NCI-H460 (cell line): ENCODE data around the gene DOCK1. TPM values are rescaled to one million over a fixed set of nuclear protein-coding genes. Genes with fewer than 3 reads are reported as not detected.

Source experiments
- DNase-seq: peaks from one replicate; pipeline ENCODE4 v3.0.0-alpha.2; 2016; ENCODE audit warnings: low read depth; ENCODE audit errors: extremely low read depth
- total RNA-seq: library from RNA; depleted of rRNA; stranded (reverse); fragments of >200 nt; shearing (Covaris generic); gene quantifications from 2 replicates; pipeline ENCODE4 v1.2.3, GENCODE V29; 2014

The DOCK1 gene
- total RNA-seq, 1 experiment from 2014 or later = 32.3 TPM

GRCh38 chr10:127428385-127428980 lies 523.3 kb downstream of the DOCK1 start:
- DNase-seq = no peak

- no peak for DNase-seq
Observed at GRCh38 chr10:127429601-127430312, 524.5 kb downstream of the DOCK1 start.

GRCh38 chr10:127431525-127431924 lies 526.3 kb downstream of the DOCK1 start:
- no peak for DNase-seq

GRCh38 chr10:127434006-127434405 lies 528.8 kb downstream of the DOCK1 start:
- no peak for DNase-seq

DNA sequence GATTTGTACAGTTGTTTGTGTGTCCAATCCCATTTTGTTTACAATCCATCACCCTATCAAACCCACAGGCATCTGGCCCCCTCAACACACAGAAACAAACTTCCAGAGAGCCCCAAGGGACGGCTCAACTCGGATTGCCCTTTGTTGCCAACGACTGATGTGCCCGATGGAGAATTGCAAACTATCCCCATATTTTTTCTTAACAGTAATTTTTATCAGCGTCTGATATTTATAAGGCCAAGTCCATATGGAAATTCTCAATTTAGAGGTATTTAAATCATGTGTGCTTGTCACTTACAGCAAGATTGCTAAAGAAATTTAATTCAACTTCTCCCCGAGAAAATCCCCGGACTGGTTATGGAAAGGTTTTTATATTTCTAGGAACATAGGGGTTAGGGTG lies 530.0 kb downstream of the DOCK1 start:
- DNase-seq = no peak

GRCh38 chr10:127440371-127440770 lies 535.1 kb downstream of the DOCK1 start:
- DNase-seq = no peak

DNA sequence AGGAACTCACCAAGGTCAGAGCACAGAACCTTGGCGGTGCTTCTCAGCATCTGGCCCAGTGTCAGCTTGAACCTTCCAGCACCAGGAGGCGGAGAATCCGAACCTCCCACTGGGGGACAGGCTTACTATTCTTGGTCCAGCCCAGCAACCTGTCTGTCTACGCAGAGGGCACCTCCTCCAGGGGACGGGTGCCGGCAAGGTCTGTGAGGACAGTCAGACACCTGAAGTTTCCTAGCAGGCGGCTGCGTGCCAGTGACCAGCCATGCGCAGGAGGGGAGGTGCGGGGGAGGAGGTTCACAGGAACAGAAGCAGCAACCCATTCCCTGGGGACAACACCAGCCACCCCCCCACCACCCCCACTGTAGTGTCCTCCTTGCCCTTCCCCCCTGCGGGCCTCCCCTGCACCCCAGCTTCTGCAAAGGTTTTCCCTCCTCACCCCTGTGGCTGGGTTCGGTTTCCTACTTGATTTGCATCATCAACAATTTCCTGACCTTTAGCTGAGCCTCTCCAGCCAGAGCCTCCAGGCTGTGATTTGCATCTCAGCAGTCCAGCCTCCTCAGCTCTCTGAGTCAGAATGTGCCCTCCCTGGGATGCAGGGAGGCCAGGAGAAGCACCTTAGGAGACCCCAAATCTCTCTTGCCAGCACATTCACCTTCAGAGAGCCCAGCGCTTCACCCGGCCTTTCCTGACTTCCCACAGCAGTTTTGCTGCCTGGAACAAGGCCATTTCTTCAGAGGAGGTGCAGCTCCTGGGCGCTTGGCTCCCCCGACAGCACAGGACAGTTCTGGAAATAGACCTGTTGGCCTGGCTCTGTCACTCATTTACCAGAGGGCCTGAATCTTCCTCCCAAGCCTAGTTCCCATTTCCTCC lies 536.4 kb downstream of the DOCK1 start:
- DNase-seq = no peak

DNA sequence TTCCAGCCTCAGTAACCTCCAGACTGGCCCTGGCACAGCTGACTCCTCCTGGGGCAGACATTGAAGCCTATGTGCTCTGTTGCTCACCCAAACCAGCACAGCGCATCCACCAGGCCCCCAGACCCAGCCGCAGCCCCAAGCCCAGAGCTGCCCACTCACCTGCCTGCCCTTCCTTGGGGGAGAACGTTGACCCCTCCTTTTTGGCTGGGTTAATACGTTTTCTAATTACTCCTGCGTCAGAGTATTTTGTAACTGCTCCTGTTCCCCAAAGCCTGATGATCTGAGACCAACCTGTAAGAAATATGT lies 536.9 kb downstream of the DOCK1 start:
- no peak for DNase-seq

- no peak for DNase-seq
Observed at GRCh38 chr10:127444155-127444554, 538.9 kb downstream of the DOCK1 start.

DNA sequence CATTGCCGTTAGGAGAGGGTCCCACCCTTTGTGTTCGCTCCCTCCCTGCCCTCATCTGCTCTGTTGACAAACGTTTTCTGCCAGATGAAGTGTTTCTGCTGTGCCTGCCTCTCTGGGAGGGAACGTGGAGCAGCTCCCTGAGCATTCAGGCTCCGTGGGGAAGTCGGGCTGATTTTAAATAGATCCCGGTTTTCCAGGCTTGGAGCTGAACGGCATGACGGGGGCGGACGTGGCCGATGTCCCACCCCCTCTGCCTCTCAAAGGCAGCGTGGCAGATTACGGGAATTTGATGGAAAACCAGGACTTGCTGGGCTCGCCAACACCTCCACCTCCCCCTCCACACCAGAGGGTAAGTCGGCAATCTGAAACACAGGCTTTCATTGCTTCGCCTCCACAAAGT lies 542.0 kb downstream of the DOCK1 start:
- DNase-seq = no peak

DNA sequence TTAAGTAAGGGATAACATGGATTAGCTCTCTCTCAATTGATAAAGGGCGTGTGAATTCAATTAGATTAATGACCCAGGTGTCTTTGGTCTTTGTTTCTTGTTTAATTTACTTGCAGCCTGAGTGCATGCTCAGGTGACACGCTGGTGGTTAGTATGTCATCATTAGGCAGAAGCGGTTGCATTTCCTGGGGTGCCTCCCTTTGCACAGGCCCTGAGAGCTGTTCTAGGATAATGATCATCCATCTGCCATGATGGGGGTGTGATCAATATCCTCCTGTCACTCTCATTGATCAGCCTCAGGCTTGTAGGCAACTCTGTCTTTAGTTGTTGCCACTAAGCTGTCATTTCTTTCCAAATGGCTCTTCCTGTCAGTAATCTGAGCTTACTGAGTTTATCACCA lies 544.3 kb downstream of the DOCK1 start:
- DNase-seq = no peak

GRCh38 chr10:127450644-127451043 lies 545.4 kb downstream of the DOCK1 start:
- no peak for DNase-seq

DNA sequence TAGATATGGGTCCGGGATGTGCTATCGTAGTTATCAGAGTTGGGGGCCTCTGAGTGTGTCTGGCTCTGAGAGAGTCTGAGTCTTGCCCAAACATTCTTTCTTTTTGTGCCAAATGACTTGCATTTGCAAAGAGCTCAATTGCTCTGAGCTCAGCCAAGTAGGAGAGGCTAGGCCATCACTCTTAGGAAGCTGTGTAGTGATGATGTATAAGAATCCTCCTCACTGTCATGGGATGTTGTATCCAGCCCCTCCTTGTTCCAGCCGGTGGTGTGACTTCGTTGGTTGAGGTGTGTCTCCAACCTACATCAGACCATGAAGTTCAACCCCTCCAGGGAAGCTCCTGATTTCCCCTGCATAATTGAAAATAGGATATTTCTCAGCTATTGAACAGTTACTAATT lies 546.4 kb downstream of the DOCK1 start:
- DNase-seq = no peak

- no peak for DNase-seq
Observed at GRCh38 chr10:127452568-127452967, 547.3 kb downstream of the DOCK1 start.

DNA sequence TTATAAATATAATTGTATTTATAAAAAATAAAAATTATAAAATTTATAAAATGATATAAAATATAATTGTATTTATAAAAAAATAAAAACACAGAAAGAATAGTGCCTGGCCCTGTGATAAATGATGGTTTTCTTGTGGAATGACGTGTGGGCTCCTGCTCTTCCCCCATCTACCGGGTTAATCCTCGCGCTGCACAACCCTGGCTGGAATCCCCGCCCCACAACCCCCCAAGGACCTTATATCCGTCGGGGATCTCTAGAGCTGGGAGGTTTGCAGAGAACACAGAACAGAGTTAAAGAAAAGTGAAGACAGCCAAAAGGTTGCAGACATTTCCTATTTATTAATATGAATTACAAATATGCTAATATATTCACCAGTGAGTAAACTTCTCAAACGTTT lies 548.5 kb downstream of the DOCK1 start:
- no peak for DNase-seq

DNA sequence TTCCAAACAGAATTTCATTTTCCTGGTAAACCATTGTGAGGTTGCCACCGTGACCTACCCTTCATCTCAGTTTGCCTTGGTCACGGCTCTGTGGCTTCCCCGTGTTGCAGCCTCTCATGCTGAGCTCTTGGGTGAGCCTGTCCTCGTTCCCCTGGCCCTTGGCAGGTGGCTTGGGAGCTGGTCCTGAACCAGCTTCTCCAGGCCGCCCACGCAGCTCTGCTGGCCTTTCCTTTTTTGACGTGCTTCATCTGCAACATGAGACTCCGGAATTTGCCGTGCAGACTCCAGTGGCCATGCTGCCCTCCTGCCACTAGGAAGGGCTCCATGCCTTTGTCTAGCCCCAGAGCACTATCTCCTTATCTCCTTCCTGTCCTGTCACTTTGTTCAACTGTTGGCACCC lies 550.9 kb downstream of the DOCK1 start:
- DNase-seq = no peak

DNA sequence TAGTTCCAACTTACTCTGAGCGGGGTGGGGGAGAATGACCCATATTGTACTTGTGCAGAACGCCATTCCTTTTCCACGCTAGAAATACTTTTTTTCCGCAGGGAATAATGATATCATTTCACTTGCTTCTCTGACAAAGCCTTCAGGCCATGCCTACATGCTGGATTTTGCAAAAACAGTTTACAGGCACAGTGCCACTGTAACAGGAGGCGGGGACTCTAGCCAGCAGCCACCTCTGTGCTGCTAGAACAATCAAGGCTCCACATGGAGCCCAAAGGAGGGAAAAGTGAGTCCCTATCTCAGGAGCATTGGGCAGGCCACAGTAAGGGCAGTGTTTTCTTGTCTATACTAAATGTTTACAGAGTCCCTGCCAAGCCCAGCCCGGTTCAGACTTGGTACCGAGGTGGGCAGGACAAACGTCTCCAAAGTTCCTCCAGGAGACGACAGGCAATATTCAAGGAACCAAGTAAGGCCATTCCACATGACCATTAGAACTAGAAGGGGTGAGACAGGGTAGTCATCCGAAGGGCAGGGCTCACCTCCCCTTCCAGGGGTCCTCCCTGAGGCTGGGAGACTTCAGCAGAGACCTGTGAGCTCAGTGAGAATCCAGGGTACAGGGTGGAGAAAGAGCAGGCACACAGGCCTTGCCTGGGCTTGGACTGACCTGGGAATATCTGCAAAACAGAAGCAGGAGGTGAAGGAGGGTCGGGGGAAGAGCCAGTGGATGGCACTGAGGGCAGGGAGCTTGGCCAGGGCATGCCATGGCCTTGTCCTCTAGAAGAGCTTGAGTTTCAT lies 553.0 kb downstream of the DOCK1 start:
- no peak for DNase-seq

DNA sequence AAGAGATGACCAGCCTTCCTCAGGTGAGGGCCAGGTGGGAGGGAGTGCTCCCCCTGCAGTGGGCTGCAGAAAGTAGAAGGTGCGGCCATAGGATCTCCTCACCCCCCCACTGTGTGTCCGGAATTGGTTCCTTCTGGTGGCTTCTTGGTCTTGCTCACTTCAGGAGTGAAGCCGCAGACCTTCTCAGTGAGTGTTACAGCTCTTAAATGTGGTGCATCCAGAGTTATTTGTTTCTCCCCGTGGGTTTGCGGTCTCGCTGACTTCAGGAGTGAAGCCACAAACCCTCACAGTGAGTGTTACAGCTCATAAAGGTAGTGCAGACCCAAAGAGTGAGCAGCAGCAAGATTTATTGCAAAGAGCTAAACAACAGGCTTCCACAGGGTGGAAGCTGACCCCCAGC lies 553.6 kb downstream of the DOCK1 start:
- no peak for DNase-seq

DNA sequence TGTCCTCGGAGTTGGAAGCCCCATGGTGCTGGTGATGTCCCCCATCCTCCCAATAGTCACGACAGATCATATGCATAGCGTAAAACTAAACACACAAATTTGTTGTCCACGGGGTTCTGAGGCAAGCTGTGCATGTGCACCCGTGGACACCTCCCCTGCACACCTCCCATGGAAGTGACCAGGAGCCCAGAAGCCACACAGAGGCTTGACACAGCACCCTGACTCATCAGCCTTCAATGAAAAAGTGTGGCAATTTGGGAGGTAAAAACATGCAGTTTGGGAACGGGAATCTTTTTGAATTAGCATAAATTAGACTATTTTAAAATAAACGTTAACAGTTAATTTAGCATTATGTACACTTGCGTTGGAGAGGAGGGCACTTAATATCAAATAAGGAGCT lies 554.7 kb downstream of the DOCK1 start:
- DNase-seq = no peak

GRCh38 chr10:127462643-127463295 lies 557.5 kb downstream of the DOCK1 start:
- DNase-seq = no peak

DNA sequence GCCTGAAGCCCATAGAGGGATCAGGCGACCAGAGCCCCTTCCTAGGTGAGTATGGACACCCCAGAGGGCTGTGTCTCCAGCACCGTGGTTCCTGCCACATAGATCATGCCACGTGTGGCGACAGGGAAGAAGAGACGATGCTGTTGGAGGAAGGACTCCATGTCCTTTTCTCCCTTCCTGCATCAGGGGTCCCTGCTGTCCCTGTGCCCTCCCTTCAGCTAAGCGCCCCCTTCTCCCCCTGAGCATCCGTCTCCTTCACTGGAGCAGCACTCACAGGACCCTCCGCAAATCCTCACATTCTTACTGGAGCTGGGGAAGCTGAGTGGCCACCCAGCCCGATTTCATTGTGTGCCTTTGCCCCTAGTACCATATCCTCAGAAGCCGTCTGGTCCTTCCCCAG lies 558.3 kb downstream of the DOCK1 start:
- no peak for DNase-seq
